SHP77 (cell line): Measurements from ENCODE around the gene MSI2.

Experiments
- DNase-seq, 2 experiments: peaks; one replicate each; lab custom pipeline; 2025; lab: John Stamatoyannopoulos, UW

MSI2 gene

DNA sequence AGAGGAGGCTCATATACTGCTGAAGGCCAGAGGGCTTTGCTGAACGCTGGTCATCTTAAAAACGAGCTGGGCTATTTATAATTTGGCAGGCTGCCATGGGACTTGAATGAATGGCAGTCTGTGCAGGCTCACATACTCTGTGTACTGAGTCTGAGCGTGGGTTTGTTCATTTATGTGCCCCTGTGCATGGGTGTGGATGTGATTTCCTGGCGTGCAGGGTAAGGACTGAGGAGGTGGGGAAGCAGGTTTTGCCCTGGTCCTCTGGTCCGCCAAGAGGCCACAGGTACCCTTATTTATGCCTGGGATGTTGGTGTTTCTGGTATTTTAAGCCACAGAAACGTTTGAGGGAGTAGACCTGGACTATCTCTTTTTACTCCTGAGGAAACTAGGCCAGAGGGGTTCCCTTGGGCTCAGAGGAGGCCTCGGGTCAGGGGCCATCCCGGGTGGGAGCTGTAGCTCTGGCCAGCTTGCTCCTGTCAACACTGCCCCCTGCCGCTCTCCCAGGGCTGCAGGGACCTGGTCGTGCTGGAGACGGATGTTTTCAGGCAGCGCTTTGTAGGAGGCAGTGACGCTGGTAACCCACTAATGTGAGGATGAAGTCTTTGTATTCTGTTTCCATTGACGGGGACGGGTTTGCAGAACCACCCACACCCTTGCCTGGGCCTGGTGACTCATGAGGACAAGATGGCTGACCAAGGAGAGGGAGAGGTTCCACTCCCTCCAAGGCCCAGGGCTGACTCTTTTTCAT, 184.4 kb downstream of the MSI2 start:
- peak; percentile 68 to 80 for DNase-seq

- DNase-seq, result no peak
Measured at GRCh38 chr17:57441270-57441600, 184.9 kb downstream of the MSI2 start.

DNA sequence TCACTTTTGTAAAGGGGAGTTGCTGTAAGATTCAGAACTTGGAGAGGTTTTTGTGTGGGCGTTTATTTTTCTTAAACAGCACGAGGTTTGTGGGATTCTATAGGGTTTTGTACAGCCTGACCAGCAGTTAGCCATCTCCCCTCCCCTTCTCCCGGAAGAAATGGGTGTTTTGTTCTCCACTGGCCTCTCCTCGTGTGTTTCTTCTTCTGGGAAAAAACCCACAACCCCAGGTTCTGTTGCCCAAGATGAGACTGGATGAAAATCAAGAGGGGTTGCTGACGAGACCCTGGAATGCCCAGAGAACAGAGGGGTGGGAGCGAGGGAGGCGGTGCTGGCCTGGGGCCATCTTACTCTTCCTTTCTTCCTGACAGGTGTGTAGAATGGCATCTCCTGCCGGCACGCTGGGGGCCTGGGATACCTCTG, 186.1 kb downstream of the MSI2 start:
- no peak for DNase-seq

DNA sequence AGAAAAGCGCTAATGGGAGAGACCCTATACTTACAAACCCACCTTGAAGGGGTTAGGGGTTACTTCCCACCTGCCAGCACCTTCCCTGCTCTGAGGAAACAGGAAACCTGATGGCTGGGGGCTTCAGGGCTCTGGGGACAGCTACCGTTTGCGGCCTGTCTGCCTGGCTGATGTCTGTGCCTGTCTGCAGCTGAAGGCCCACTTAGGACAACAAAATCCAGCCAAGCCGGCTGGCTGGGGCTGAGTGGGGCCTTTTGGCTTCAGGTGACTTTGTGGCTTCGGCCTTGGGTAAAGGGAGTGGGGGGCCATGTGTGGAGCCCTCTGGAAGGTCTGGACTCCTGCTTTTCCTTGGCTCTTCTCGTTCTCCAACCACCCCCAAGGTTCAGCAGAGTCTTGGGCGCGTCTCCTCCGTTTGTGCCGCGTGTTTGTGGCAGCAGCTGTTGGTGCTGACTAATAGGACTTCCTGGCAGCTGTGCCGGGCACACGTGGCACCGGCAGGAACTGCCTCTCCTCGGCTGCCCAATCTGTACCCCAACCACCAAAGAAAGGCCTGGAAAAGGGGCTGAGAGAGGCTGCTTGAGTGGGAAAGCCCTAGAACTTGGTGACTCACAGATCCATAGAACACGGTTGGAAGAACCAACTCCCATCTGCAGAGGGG, 186.7 kb downstream of the MSI2 start:
- DNase-seq, result peak; percentile 42 to 73

DNA sequence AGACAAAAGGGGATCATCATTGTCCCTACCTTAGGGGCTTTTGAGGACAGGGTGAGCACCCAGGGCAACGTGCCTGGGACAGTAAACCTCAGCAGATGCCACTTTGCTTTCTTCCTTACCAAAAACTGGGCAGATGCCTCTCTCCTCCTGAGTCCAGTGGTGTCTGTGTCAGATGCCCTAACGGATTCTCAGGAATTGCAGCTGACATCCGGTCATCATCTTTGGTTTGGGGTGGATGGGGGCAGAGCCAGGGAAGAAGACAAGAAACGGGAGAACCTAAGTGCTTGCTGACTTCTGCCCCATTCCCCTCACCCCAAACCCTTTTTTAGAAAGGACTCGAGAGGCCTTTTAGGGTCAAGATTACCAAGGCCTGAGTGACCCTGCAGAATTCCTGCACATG, 187.5 kb downstream of the MSI2 start:
- no peak for DNase-seq

DNA sequence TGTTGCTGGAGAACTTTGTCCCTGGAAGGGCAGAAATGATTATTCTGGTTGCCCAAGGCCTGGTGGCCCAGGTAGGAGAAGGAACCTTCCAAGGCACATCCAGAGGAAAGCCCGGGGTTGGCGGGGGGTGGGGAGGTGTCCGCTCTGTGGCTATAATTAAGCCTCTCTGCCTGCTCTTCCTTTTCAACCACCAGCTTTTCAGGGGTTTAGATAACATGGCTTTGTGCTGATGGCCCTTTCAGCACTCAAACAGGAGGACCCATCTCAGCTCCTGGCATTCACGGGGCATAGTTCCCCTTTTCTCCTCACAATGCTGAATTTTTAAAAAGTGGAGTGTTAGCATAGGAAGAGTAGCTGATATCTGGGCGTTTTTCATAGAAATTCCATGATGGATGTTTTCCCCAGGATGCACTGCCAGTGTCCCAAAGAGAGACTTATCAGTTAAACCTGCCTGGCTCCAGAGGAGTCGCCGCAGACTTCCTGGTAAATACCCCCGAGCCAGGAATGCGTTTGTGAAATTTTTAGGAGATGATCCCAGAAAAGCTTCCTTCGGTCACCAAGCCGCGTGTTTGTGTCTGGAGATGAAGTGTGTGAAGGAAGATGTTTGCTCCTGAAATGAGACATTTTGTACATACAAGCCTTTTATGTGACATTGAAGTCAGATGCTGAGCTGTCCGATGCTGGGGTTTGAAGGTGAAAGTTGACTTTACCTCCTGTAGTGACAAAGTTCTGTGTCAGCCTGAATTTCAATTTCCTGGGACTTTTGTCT, 188.5 kb downstream of the MSI2 start:
- DNase-seq, result no peak

DNA sequence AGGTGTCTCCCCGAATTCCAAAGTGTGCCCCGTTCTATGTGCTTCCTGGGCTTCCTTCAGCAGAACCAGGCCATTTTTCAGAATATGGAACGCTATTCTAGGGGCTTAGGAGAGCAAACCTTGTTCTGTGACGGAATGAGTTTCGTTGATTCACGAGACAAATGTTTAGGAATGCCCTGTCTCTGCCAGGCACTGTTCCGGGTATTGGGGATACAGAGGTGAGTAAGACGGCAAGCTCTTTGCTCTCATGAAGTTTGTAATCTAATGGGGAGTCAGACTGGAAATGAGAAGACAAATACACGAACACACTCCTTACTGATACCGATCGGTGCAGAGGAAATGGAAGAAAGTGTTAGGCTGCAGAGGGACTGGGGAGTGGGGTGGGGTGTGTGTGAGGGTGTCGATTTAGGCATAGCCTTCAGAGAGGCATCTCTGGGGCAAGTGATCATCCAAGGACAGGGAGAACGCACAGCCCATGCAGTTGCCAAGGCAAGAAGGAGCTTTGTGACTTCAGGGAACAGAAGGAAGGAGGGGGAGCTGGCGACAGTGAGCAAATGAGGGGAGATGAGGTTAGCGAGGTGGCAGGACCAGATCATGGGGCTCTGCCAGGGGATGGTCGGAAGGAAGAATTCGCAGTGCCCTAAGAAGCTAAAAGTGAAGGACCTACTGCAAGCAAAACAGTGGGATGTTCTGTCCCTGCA, 189.6 kb downstream of the MSI2 start:
- DNase-seq, result no peak

DNA sequence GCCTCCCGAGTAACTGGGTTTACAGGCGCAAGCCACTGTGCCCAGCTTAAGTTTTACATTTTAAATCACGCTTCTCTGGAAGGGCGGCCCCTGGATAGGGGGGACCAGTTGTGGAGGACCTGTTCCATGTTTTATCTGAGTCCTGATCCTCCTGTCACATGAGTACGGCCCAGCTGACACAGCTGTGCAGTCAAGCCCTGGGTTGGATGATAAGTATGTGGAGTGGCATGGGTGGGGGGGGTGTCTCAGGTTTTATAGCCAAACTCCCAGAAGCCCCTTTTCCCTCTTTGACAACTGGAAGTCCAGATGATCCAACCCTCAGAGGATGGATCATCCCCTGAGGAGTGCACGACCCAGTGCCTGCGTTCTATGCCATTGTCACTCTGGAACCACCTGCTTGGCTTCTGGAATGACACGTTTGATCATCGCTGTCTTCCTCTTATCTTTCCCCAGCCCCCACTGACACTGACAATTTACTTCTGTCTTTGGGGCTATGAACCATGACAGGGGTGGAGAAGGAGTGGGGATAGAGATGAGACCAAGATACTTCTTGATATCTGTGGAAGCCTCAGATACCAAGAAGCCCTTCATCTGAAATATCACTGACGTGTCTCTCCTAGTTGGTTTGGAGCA, 191.2 kb downstream of the MSI2 start:
- DNase-seq, result no peak

DNA sequence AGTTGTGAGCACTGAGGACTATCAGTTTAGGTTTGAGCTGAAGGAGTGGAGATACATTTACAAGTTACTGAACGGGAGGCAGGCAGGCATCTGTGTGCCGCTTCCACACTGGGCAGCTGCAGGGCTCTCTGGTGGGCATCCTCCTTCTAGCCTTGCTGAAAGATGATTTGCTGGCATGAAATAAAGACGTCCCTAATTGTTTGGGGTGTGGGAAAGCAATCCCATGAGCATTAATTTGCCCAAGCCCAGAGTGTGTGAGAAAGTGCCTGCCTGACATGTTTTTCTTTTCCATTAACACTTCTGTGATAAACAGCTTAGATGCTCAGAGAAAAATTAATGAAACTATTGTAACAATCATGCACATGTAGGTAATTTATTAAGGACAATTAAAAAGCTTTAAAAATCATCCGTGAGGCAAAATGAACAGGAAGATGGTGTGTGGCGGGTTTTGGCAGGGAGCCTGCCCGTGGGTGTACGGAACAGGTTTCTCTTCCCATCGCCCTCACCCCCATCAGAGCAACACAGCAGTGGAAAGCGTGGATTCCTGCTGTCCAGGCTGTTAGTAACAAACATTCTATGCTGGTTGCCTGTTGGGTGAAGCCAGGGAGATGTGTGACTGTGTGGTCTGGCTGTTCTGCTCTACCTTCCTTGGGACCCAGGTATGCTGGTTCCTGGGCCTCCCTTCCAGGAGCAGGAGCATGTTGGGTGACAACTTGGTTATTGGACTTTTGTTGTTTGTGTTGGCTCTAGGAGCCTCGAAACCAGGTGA, 191.9 kb downstream of the MSI2 start:
- DNase-seq, result no peak

- DNase-seq, result no peak
Measured at GRCh38 chr17:57448759-57449283, 192.5 kb downstream of the MSI2 start.

DNA sequence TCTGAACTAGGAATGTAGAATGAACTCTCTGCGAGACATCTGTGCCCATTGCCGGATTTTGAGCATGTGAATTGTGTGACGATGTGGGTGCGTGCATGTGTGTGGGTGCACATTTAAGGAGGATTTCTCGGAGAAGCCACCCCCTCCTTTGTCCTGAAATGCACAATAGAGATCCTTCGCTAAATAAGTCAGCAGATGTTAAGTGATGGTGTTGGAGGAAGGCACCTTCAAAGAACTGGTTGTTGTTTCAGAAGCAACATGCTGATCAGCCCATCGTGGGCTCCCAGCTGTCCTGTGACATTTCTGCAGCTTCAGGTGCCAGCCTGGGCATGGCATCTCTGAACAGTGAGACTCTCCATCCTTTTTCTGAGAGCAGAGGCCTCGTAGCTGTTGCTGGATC, 194.9 kb downstream of the MSI2 start:
- no peak for DNase-seq

DNA sequence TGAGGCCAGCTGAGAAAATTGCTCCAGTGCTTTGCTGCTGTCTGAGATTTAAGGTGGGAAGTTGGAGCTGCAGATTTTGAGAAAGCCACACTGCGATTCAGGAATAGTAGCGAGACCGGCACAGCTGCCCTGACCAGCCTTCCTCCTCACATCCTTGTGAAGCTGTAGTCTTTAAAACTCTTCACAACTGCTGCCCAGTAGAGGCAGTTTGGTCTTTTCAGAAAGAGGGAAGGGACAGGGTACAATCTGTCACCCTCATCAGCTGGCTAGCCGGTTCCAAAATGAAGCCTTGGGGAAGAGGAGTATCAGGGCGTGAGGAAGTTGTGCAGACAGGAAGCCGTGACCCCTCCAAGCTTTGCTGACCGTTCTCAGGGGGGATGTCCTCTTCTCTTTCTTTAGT, 195.3 kb downstream of the MSI2 start:
- DNase-seq, result no peak

DNA sequence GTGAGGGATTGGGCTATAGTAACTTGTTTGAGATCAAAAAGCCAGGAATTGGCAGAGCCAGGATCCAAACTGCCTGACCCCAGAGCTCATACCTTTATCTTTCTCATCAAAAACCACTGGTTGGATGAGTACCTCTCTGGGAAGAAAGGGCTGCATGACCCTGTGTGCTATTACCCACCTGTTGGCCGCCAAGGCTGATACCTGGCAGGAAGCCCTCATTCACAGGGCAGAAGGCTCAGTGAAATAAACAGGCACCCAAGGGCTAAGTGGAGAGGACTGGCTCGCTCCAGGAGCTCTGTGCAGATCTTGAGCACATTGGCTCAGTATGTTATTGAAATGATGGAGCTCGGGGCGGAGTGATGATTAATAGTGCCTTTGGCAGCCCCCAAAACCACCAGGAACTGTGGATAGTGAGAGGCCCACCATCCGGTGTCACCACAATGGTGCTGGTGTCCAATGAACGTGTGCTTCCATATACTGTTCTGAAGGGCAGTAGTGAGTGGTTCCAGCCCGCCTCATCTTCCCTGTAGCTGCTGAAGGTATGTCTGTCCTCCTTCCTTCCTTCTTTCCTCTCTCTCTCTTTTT, 197.6 kb downstream of the MSI2 start:
- no peak for DNase-seq

GRCh38 chr17:57454729-57455062, 198.4 kb downstream of the MSI2 start:
- no peak for DNase-seq

DNA sequence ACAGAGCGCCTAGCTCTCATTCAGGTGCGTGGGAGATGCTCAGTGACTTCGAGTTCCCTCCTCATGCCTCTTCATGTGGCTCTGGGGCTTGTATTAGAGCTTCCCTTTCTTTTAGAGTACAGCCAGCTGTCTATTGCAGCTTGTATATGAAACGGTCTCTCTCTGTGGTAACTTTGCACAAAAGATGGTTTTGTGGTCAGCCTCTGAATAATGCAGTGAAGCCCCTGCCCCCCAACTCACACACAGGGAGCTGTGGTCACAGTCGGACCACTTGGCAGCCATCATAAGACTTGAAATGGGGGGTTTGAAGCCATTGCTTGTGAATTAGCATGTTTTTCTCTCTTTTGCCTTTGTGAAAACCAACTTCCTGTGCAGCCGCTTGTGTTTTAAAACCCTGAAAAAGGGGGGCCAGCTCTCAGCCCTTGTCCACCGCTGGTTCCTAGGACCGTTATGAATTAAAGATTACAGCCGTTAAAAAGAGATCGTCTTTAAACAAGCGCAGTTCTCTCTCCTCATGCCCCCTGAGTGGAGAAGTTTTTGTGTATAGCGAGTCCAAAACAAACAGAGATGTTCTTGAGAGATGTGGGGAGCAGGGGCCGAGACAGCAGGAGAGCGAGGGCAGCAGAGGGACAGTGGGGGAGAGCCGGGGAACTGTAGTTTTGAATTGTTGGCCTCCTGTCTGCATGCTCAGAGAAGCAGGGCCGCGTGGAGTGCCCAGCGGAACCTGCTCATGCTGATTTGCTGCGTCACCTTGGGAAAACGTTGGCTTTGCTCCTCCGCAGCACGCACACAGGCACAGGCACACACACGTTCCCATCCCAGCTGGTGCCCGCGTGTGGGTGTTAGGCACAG, 199.0 kb downstream of the MSI2 start:
- DNase-seq, result peak; percentile 47 to 70

GRCh38 chr17:57456622-57457021, 200.3 kb downstream of the MSI2 start:
- no peak for DNase-seq

DNA sequence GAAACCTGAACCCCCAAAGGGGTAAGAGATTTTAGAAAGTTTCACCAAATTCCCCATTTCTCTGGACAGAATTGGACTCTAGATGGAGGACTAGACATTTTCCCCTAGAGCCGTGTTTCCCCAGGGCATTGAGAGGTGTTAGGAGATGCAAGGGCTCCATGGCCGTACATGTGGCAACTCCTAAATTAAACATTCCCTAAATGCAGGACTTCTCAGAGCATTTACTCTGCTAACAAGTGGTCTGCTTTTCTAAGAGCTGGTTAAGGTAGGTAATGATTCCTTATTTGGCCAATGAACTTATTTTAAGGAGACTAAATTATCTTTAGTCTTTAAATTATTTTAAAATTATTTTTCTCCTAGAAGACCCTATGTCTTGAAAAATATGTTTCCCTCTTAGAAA, 200.9 kb downstream of the MSI2 start:
- DNase-seq, result no peak

DNA sequence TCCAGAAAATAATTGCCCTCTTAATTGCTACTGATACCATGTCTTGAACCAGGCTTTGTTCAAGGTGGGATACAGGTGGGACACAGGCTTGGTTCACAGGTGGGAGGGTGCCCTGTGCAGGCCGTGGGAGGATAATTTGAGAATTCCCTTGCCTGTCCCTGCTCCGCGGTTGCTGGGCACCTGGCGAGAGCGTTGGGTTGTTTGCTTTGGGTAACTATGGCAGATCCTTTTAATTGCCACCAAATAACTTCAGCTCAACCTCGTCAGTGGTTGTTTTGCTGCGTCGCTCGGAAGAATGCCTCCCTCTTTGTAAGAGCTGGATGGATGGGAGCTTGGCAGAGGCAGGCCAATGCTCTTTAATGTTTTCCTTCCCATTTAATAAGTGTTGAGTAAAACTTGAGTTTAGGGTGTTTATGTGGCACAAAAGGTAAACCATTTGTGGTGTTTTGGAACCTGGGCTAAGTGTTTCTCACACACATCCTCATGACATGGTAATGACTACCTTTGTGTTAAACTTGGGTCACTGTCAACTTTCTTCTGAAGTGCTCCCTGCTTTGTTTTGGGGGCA, 202.5 kb downstream of the MSI2 start:
- peak; percentile 27 to 53 for DNase-seq

- DNase-seq, result peak; percentile 64 to 84
Measured at GRCh38 chr17:57459286-57459915, 203.1 kb downstream of the MSI2 start.
